Measurements from ENCODE around the gene BTN2A1. TPM values are rescaled to one million over a fixed set of nuclear protein-coding genes. Genes with fewer than 3 reads are reported as not detected.

The BTN2A1 gene
- total RNA-seq, 2 experiments from 2014 or later: 15.4 to 23.4 TPM

DNA sequence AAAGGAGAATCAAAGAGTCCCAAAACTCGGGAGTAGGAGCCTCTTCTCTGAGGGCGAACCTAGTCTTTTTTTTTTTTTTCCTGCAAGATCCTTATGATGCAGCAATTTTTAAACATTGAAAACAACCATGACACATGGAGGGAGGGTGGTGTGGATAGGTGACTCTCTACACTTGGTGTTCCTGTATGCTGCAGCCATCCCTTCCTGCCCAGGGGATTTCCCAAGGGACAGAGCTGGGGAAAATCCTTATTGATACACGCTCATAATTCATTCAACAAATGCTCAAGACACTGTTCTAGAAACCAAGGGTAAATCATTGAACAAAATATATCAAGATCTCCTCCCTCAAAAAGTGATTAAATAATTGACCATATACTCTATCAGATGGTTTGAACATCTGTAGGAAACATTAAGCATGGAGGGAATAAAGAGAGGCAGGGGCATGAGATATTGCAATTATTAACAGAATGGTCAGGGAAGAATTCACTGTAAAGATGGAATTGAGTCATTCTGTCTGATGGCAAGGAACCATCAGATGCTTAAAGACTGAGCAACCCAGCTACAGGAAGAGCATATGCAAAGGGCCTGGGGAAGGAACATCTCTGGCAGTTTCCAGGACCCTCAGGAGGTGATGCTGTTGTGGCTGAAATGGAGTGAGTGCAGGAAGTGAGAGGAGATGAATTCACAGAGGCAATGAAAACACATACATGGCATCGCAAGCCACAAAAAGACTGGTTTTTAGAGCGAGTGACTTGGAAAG is 30.9 kb upstream of the BTN2A1 start:
- Histone ChIP-seq H3K27ac (ENCODE audit: low read depth, low read length, poor library complexity, severe bottlenecking) (no peak overlapping the region), H3K9me3 (ENCODE audit: low read length) (no peaks in the 10 kb centered on the region), H3K4me2 (ENCODE audit: low read length) (no peak overlapping the region), H3K9me2 (ENCODE audit: insufficient read depth, low read length) (no peaks in the 10 kb centered on the region), H2AFZ (ENCODE audit: low read length) (no peak overlapping the region), H3K79me2 (ENCODE audit: insufficient read depth, low read depth, low read length) (0 out of 2 replicates have a peak, but pooled peaks cover 7% of the 10 kb centered on the region), H4K20me1 (ENCODE audit: insufficient read depth, low read length) (no peaks in the 10 kb centered on the region), H3K36me3 (ENCODE audit: insufficient read depth, low read length) (peaks cover 68% of the 10 kb centered on the region), H3K4me3 (ENCODE audit: low read depth, low read length, poor library complexity, severe bottlenecking) (no peak overlapping the region), H3K4me1 (ENCODE audit: insufficient read depth, low read length, poor library complexity, severe bottlenecking) (peaks cover 23% of the 10 kb centered on the region)
- ChIA-PET CTCF (ENCODE audit: unreplicated experiment) (no interaction called here), POLR2A (interaction anchor here (0.6 kb wide), 1 partner anchor 175 kb away, joined by 3 read pairs; no protein-coding TSS in a partner anchor)
- no TSS peak for BruUV-seq (replicated peaks)
- DNase-seq (ENCODE audit: low spot score): no peak
- intact Hi-C loops (cut with micrococcal nuclease; ENCODE audit: unreplicated experiment): no loop called here
- TF ChIP-seq EZH2phosphoT487 (IDR thresholded peaks at IDR 0.05; ENCODE audit: borderline replicate concordance, low read depth, low read length) (no peak), CTCF (conservative IDR thresholded peaks at IDR 0.05; ENCODE audit: low read length) (no peak)

DNA sequence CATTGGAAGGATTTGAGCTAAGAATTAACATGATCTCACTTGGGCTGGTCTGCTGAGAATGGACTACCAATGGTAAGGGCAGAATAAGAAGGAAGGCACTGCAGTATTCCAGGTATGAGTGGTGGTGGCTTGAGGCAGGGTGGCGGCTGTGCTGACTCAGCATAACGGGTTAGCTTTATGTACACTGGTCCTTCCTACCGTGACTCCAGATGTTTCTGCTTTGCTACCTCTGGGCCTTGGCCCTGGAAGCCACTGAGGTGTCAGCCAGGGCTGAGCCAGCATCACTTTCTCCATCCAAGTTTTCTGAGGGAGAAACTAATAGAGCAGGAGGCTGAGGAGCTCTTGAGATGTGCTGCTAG is 30.3 kb upstream of the BTN2A1 start:
- H2AFZ ChIP-seq (ENCODE audit: low read length): no peak overlapping the region
- no peak overlapping the region for H3K27ac ChIP-seq (ENCODE audit: low read depth, low read length, poor library complexity, severe bottlenecking)
- DNase-seq (ENCODE audit: low spot score): no peak
- H3K36me3 ChIP-seq (ENCODE audit: insufficient read depth, low read length): peaks cover 74% of the 10 kb centered on the region
- no peak overlapping the region for H3K4me3 ChIP-seq (ENCODE audit: low read depth, low read length, poor library complexity, severe bottlenecking)
- POLR2A ChIA-PET: interaction anchor here (0.6 kb wide), 1 partner anchor 17 kb away, joined by 3 read pairs; no protein-coding TSS in a partner anchor
- no peaks in the 10 kb centered on the region for H4K20me1 ChIP-seq (ENCODE audit: insufficient read depth, low read length)
- no peaks in the 10 kb centered on the region for H3K9me2 ChIP-seq (ENCODE audit: insufficient read depth, low read length)
- peaks cover 20% of the 10 kb centered on the region for H3K4me1 ChIP-seq (ENCODE audit: insufficient read depth, low read length, poor library complexity, severe bottlenecking)
- BruUV-seq (replicated peaks): no TSS peak
- intact Hi-C loops (cut with micrococcal nuclease; ENCODE audit: unreplicated experiment): no loop called here
- H3K9me3 ChIP-seq (ENCODE audit: low read length): peaks cover 4% of the 10 kb centered on the region; the same call in 1 of the 2 replicates
- TF ChIP-seq CTCF (conservative IDR thresholded peaks at IDR 0.05; ENCODE audit: low read length) (no peak), EZH2phosphoT487 (IDR thresholded peaks at IDR 0.05; ENCODE audit: borderline replicate concordance, low read depth, low read length) (no peak)
- H3K4me2 ChIP-seq (ENCODE audit: low read length): no peak overlapping the region
- CTCF ChIA-PET (ENCODE audit: unreplicated experiment): no interaction called here
- H3K79me2 ChIP-seq (ENCODE audit: insufficient read depth, low read depth, low read length): 0 out of 2 replicates have a peak, but pooled peaks cover 3% of the 10 kb centered on the region

GRCh38 chr6:26428206-26428605 is 29.5 kb upstream of the BTN2A1 start:
- intact Hi-C loops (cut with micrococcal nuclease; ENCODE audit: unreplicated experiment): no loop called here
- Histone ChIP-seq H3K36me3 (ENCODE audit: insufficient read depth, low read length) (peaks cover 78% of the 10 kb centered on the region), H3K79me2 (ENCODE audit: insufficient read depth, low read depth, low read length) (no peaks in the 10 kb centered on the region), H3K9me2 (ENCODE audit: insufficient read depth, low read length) (no peaks in the 10 kb centered on the region), H3K9me3 (ENCODE audit: low read length) (peaks cover 11% of the 10 kb centered on the region; the same call in 1 of the 2 replicates), H2AFZ (ENCODE audit: low read length) (no peak overlapping the region), H3K4me2 (ENCODE audit: low read length) (no peak overlapping the region), H4K20me1 (ENCODE audit: insufficient read depth, low read length) (no peaks in the 10 kb centered on the region), H3K4me1 (ENCODE audit: insufficient read depth, low read length, poor library complexity, severe bottlenecking) (peaks cover 13% of the 10 kb centered on the region), H3K27ac (ENCODE audit: low read depth, low read length, poor library complexity, severe bottlenecking) (no peak overlapping the region), H3K4me3 (ENCODE audit: low read depth, low read length, poor library complexity, severe bottlenecking) (no peak overlapping the region)
- CTCF ChIA-PET (ENCODE audit: unreplicated experiment): no interaction called here
- DNase-seq (ENCODE audit: low spot score): no peak
- no TSS peak for BruUV-seq (replicated peaks)
- TF ChIP-seq CTCF (conservative IDR thresholded peaks at IDR 0.05; ENCODE audit: low read length) (no peak), EZH2phosphoT487 (IDR thresholded peaks at IDR 0.05; ENCODE audit: borderline replicate concordance, low read depth, low read length) (no peak)
- POLR2A ChIA-PET: interaction anchor here (0.6 to 0.7 kb wide), 3 partner anchors 18 to 90 kb away, joined by 3 to 5 read pairs (median 3); no protein-coding TSS in a partner anchor
